ENCODE results near the gene LRMDA. TPM values are rescaled to one million over a fixed set of nuclear protein-coding genes. Genes with fewer than 3 reads are reported as not detected.

LRMDA gene
- total RNA-seq, 2 experiments from 2014 or later, result not detected

DNA sequence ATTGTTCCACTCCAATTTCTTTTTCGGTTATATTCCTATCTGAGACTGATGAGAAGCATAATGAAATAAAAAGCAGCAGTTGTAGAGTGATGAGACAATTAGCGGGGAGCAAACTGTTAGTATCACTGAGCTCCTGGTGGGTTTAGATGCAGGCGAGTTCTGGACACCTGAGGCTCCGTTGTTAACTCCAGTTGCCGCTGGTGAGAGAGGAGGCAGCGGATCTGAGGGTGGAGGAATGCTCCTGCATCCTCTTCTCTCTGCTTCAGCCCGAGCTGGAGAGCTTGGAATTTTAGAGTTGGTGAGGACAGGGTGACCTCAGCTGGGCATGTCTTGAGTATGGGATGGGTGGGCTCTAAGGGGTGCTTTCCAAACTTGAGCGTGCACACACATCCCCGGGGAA is 31.4 kb downstream of the LRMDA start:
- Histone ChIP-seq H3K4me1 (ENCODE audit: insufficient read depth, low read length, poor library complexity, severe bottlenecking) (no peaks in the 10 kb centered on the region), H3K9me3 (ENCODE audit: low read length) (no peaks in the 10 kb centered on the region), H3K4me2 (ENCODE audit: low read length) (no peak overlapping the region), H3K79me2 (ENCODE audit: insufficient read depth, low read depth, low read length) (no peaks in the 10 kb centered on the region), H3K36me3 (ENCODE audit: insufficient read depth, low read length) (no peaks in the 10 kb centered on the region), H2AFZ (ENCODE audit: low read length) (no peak overlapping the region), H4K20me1 (ENCODE audit: insufficient read depth, low read length) (no peaks in the 10 kb centered on the region), H3K9me2 (ENCODE audit: insufficient read depth, low read length) (no peaks in the 10 kb centered on the region), H3K27ac (ENCODE audit: low read depth, low read length, poor library complexity, severe bottlenecking) (no peak overlapping the region), H3K4me3 (ENCODE audit: low read depth, low read length, poor library complexity, severe bottlenecking) (no peak overlapping the region)
- intact Hi-C loops (cut with micrococcal nuclease; ENCODE audit: unreplicated experiment), result no loop called here
- CTCF ChIA-PET (ENCODE audit: unreplicated experiment), result no interaction called here
- POLR2A ChIA-PET, result no interaction called here
- no peak for TF ChIP-seq EZH2phosphoT487 (IDR thresholded peaks at IDR 0.05; ENCODE audit: borderline replicate concordance, low read depth, low read length)
- TF ChIP-seq, protein P1, sequence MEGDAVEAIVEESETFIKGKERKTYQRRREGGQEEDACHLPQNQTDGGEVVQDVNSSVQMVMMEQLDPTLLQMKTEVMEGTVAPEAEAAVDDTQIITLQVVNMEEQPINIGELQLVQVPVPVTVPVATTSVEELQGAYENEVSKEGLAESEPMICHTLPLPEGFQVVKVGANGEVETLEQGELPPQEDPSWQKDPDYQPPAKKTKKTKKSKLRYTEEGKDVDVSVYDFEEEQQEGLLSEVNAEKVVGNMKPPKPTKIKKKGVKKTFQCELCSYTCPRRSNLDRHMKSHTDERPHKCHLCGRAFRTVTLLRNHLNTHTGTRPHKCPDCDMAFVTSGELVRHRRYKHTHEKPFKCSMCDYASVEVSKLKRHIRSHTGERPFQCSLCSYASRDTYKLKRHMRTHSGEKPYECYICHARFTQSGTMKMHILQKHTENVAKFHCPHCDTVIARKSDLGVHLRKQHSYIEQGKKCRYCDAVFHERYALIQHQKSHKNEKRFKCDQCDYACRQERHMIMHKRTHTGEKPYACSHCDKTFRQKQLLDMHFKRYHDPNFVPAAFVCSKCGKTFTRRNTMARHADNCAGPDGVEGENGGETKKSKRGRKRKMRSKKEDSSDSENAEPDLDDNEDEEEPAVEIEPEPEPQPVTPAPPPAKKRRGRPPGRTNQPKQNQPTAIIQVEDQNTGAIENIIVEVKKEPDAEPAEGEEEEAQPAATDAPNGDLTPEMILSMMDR (conservative IDR thresholded peaks at IDR 0.05; ENCODE audit: low read length), result no peak
- no TSS peak for BruUV-seq (replicated peaks)
- no peak for DNase-seq (ENCODE audit: low spot score)

DNA sequence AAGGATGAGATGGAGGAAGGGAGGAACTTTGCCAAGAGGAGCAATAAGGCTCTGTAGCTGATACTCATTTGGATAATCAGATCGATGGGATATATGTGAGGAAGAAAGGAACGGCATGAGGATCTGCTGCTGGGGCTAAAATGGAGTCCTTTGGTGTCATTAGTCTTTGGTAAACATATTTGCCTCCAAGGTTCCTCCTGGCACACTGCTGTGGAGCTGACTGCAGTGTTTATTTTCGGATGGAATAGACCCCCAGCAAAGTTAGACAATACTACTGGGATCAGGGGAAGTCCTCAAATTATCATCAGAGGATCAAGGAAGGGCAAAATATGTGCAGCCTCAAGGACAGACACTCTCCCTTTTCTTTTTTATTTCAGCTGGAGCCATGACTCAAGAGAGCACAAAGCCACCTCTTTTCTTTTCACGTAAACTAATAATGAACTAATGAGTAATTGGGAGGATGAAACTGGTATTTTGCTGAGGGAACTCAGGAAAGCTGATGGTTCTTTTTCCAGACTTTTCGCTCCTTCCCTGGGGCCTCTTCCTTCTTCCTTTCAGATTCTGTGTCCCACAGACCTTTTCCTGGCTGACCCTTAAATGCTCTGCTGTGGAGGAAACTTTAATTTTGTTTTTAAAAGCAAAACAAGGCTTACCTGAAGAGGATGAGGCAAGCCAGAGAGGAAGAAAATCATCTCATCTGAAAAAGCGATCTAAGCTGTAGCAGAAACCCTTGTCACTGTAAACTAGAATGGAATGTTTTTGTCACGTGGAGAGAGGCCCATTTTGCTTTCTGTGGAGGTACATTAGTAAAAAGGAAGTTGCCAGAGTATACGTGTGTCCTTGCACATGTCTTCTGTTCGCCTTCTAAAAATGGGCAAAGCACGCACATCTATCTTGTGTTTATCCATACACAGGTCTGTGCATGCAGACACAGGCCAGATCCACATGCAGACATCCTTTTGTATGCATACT is 33.3 kb downstream of the LRMDA start:
- no peak overlapping the region for H3K4me3 ChIP-seq (ENCODE audit: low read depth, low read length, poor library complexity, severe bottlenecking)
- H3K9me2 ChIP-seq (ENCODE audit: insufficient read depth, low read length), result no peaks in the 10 kb centered on the region
- ChIA-PET CTCF (ENCODE audit: unreplicated experiment) (no interaction called here), POLR2A (no interaction called here)
- TF ChIP-seq, protein P1 (conservative IDR thresholded peaks at IDR 0.05; ENCODE audit: low read length), result no peak
- no peak for TF ChIP-seq EZH2phosphoT487 (IDR thresholded peaks at IDR 0.05; ENCODE audit: borderline replicate concordance, low read depth, low read length)
- H3K36me3 ChIP-seq (ENCODE audit: insufficient read depth, low read length), result no peaks in the 10 kb centered on the region
- H4K20me1 ChIP-seq (ENCODE audit: insufficient read depth, low read length), result no peaks in the 10 kb centered on the region
- no peak for DNase-seq (ENCODE audit: low spot score)
- H2AFZ ChIP-seq (ENCODE audit: low read length), result no peak overlapping the region
- H3K4me2 ChIP-seq (ENCODE audit: low read length), result no peak overlapping the region
- H3K4me1 ChIP-seq (ENCODE audit: insufficient read depth, low read length, poor library complexity, severe bottlenecking), result no peaks in the 10 kb centered on the region
- no peaks in the 10 kb centered on the region for H3K79me2 ChIP-seq (ENCODE audit: insufficient read depth, low read depth, low read length)
- BruUV-seq (replicated peaks), result no TSS peak
- intact Hi-C loops (cut with micrococcal nuclease; ENCODE audit: unreplicated experiment), result no loop called here
- H3K9me3 ChIP-seq (ENCODE audit: low read length), result no peaks in the 10 kb centered on the region
- no peak overlapping the region for H3K27ac ChIP-seq (ENCODE audit: low read depth, low read length, poor library complexity, severe bottlenecking)

DNA sequence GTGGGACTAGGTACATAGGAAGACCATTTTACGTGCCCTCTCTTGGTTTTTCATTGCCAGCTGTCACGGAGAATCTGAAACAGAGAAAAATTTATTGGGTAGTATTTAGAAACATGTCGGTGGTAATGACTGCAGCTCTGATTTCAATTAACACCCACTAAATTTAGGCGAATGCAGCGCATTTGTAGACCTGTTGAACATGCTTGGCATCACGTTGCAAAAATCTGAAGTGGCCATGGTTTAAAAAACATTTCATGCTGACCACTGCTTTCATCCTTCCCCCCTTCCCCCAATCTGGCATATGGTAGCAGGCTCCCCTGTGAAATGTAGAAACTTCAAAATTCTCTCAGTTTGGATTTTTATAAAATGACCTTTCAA is 34.0 kb downstream of the LRMDA start:
- no peaks in the 10 kb centered on the region for H3K4me1 ChIP-seq (ENCODE audit: insufficient read depth, low read length, poor library complexity, severe bottlenecking)
- no peak overlapping the region for H3K4me2 ChIP-seq (ENCODE audit: low read length)
- POLR2A ChIA-PET, result no interaction called here
- H3K79me2 ChIP-seq (ENCODE audit: insufficient read depth, low read depth, low read length), result no peaks in the 10 kb centered on the region
- no TSS peak for BruUV-seq (replicated peaks)
- H3K36me3 ChIP-seq (ENCODE audit: insufficient read depth, low read length), result no peaks in the 10 kb centered on the region
- no peak for DNase-seq (ENCODE audit: low spot score)
- no peaks in the 10 kb centered on the region for H3K9me2 ChIP-seq (ENCODE audit: insufficient read depth, low read length)
- no peaks in the 10 kb centered on the region for H4K20me1 ChIP-seq (ENCODE audit: insufficient read depth, low read length)
- no peak overlapping the region for H3K4me3 ChIP-seq (ENCODE audit: low read depth, low read length, poor library complexity, severe bottlenecking)
- no peak overlapping the region for H3K27ac ChIP-seq (ENCODE audit: low read depth, low read length, poor library complexity, severe bottlenecking)
- CTCF ChIA-PET (ENCODE audit: unreplicated experiment), result no interaction called here
- no peak overlapping the region for H2AFZ ChIP-seq (ENCODE audit: low read length)
- TF ChIP-seq EZH2phosphoT487 (IDR thresholded peaks at IDR 0.05; ENCODE audit: borderline replicate concordance, low read depth, low read length), result no peak
- TF ChIP-seq, protein P1 (conservative IDR thresholded peaks at IDR 0.05; ENCODE audit: low read length), result no peak
- intact Hi-C loops (cut with micrococcal nuclease; ENCODE audit: unreplicated experiment), result no loop called here
- no peaks in the 10 kb centered on the region for H3K9me3 ChIP-seq (ENCODE audit: low read length)

Data from OCI-LY7 (cell line).